HepG2 (cell line): ENCODE measurements around the gene HOXC5. TPM values are rescaled to one million over a fixed set of nuclear protein-coding genes. Genes with fewer than 3 reads are reported as not detected.

Experiments
- ATAC-seq: fragments of 200-7000 bp; cut with Tn5 transposase; 3 replicates; pipeline ENCODE4 v1.9.1; 2020; ENCODE audit warnings: mild to moderate bottlenecking, moderate library complexity
- BruUV-seq: library from RNA; stranded (reverse); fragments of 400-500 nt; replicated peaks from 2 replicates; lab custom pipeline; 2021; lab: Mats Ljungman, UMichigan
- CTCF ChIA-PET: fragments of 300-600 bp; formaldehyde crosslinking; extraction: SDS; loops from one replicate; lab custom pipeline; 2021; ENCODE audit warnings: low total read pairs, inconsistent platforms, low intra/inter-chr PET ratio; lab: Yijun Ruan, JAX
- POLR2A ChIA-PET: fragments of 350-600 bp; sonication (Branson Sonifier 250); formaldehyde crosslinking; loops from one replicate; lab custom pipeline; 2020; ENCODE audit warnings: antibody characterized with exemption, inconsistent platforms; lab: Yijun Ruan, JAX
- DNase-seq: peaks from one replicate; pipeline ENCODE4 v3.0.0-alpha.2; 2015; ENCODE audit warnings: low spot score
- FAIRE-seq: peaks from 3 replicates; lab custom pipeline; 2011; peaks lifted over from hg19 to GRCh38; lab: Jason Lieb, UNC
- H2AFZ ChIP-seq: one replicate; pipeline ENCODE4 v1.6.1; 2011; ENCODE audit warnings: low read length, inconsistent platforms
- H3K27ac ChIP-seq: fragments of 300-600 bp; 3 replicates; pipeline ENCODE4 v1.8.0; 2011; ENCODE audit warnings: mixed run types, mild to moderate bottlenecking, mixed read lengths, low read length, inconsistent platforms; ENCODE audit not compliant: insufficient read depth; ENCODE audit errors: extremely low read length
- H3K27me3 ChIP-seq, 2 experiments: fragments of 200-600 bp in 1 of 2; 2 replicates in 1 of 2; 3 replicates in 1 of 2; pipeline versions ENCODE4 v1.6.0 to v1.8.0; 2011; ENCODE audit warnings: low read length in 2 of 2, mild to moderate bottlenecking in 2 of 2, moderate library complexity in 2 of 2, inconsistent platforms in 1 of 2; ENCODE audit not compliant: insufficient read depth in 2 of 2, control insufficient read depth in 1 of 2
- H3K36me3 ChIP-seq, 2 experiments: fragments of 200-600 bp in 1 of 2; replicated peaks in 1 of 2; 2 replicates in 1 of 2; 3 replicates in 1 of 2; pipeline versions ENCODE4 v1.5.1 to v1.8.0; 2011; ENCODE audit warnings: low read length in 2 of 2, inconsistent platforms in 1 of 2; ENCODE audit not compliant: insufficient read depth in 2 of 2, control insufficient read depth in 1 of 2
- H3K4me1 ChIP-seq: 2 replicates; pipeline ENCODE4 v1.5.1; 2012; ENCODE audit warnings: low read length, inconsistent platforms; ENCODE audit not compliant: insufficient read depth
- H3K4me2 ChIP-seq: 2 replicates; pipeline ENCODE4 v1.6.0; 2011; ENCODE audit warnings: low read depth, low read length, inconsistent platforms
- H3K4me3 ChIP-seq, 3 experiments: fragments of 200-600 bp in 1 of 3; sonication (generic), shearing (Covaris generic) in 1 of 3; replicated peaks in 1 of 3; 2 replicates each; pipeline ENCODE4 v1.5.1; 2011 to 2016; ENCODE audit warnings: low read length in 3 of 3, inconsistent platforms in 2 of 3, low read depth in 2 of 3, mild to moderate bottlenecking in 2 of 3, control low read depth in 1 of 3, mixed read lengths in 1 of 3; ENCODE audit not compliant: insufficient read depth in 1 of 3
- H3K79me2 ChIP-seq: one replicate; pipeline ENCODE4 v1.6.1; 2011; ENCODE audit warnings: low read length, inconsistent platforms; ENCODE audit not compliant: insufficient read depth
- H3K9ac ChIP-seq: 2 replicates; pipeline ENCODE4 v1.6.0; 2011; ENCODE audit warnings: mild to moderate bottlenecking, low read depth, low read length, inconsistent platforms; ENCODE audit not compliant: insufficient read depth
- H3K9me3 ChIP-seq: 2 replicates; pipeline ENCODE4 v1.5.1; 2012; ENCODE audit warnings: mild to moderate bottlenecking, low read length
- H4K20me1 ChIP-seq: 2 replicates; pipeline ENCODE4 v1.6.0; 2011; ENCODE audit warnings: inconsistent platforms, mild to moderate bottlenecking, low read length, moderate library complexity; ENCODE audit not compliant: insufficient read depth
- ATAD3A ChIP-seq: sonication (generic); formaldehyde crosslinking; IDR thresholded peaks from 2 replicates; pipeline ENCODE4 v1.4.0; 2020; ENCODE audit warnings: missing genetic modification reagents
- CREB1 ChIP-seq, 2 experiments: fragments of 450-650 bp in 1 of 2; IDR thresholded peaks; 2 replicates each; pipeline ENCODE4 v1.6.1; 2016 to 2017; ENCODE audit warnings: control low read depth in 1 of 2, mild to moderate bottlenecking in 1 of 2, missing compliant biosample characterization in 1 of 2, missing genetic modification characterization in 1 of 2
- ETV5 ChIP-seq: IDR thresholded peaks from 2 replicates; pipeline ENCODE4 v1.6.1; 2018; ENCODE audit warnings: missing biosample characterization, missing genetic modification reagents, inconsistent platforms, borderline replicate concordance
- GLI4 ChIP-seq: sonication (generic); formaldehyde crosslinking; IDR thresholded peaks from 2 replicates; pipeline ENCODE4 v1.5.1; 2020; ENCODE audit warnings: missing genetic modification reagents, mild to moderate bottlenecking, moderate library complexity, borderline replicate concordance
- JDP2 ChIP-seq: sonication (generic); formaldehyde crosslinking; IDR thresholded peaks from 2 replicates; pipeline ENCODE4 v1.8.1; 2022; ENCODE audit warnings: missing genetic modification reagents, borderline replicate concordance
- KDM4B ChIP-seq: sonication (generic); formaldehyde crosslinking; IDR thresholded peaks from 2 replicates; pipeline ENCODE4 v1.4.0; 2020; ENCODE audit warnings: missing genetic modification reagents
- PHF5A ChIP-seq: IDR thresholded peaks from one replicate; pipeline ENCODE4 v1.6.1; 2018; ENCODE audit warnings: low read depth, missing genetic modification reagents; ENCODE audit not compliant: unreplicated experiment
- SCMH1 ChIP-seq: sonication (generic); formaldehyde crosslinking; IDR thresholded peaks from 2 replicates; pipeline ENCODE4 v1.9.0; 2021; ENCODE audit warnings: missing genetic modification reagents, mild to moderate bottlenecking, borderline replicate concordance
- STAG1 ChIP-seq: sonication (generic); formaldehyde crosslinking; IDR thresholded peaks from 2 replicates; pipeline ENCODE4 v1.4.0; 2020; ENCODE audit warnings: missing genetic modification reagents
- ZFP41 ChIP-seq: sonication (generic); formaldehyde crosslinking; IDR thresholded peaks from 2 replicates; pipeline ENCODE4 v1.4.0; 2020; ENCODE audit warnings: mild to moderate bottlenecking, missing genetic modification reagents, borderline replicate concordance
- ZNF546 ChIP-seq: sonication (generic); formaldehyde crosslinking; conservative IDR thresholded peaks from 2 replicates; pipeline ENCODE4 v1.8.1; 2023; ENCODE audit warnings: mild to moderate bottlenecking, missing genetic modification reagents
- ZNF547 ChIP-seq: sonication (generic); formaldehyde crosslinking; IDR thresholded peaks from 2 replicates; pipeline ENCODE4 v1.5.1; 2020; ENCODE audit warnings: mild to moderate bottlenecking, missing genetic modification reagents
- ZNF589 ChIP-seq: sonication (generic); formaldehyde crosslinking; conservative IDR thresholded peaks from 2 replicates; pipeline ENCODE4 v1.8.0; 2022; ENCODE audit warnings: mild to moderate bottlenecking, moderate library complexity, missing genetic modification reagents
- WGBS: methylation state at CpG from one replicate; pipeline ENCODE4 v1.1.6; 2017; ENCODE audit warnings: low lambda C conversion rate; 5-methylcytosine and 5-hydroxymethylcytosine counted together
- in situ Hi-C: cut with HindIII; loops from 2 replicates; pipeline ENCODE4 v1.10.0; 2017; ENCODE audit warnings: low pct_unique_long_range_greater_than_20kb; ENCODE audit not compliant: extremely low pct_ligation_motif_present
- intact Hi-C: fragments of 100-400 bp; cut with micrococcal nuclease; formaldehyde crosslinking; loops from one replicate; pipeline ENCODE4 v1.10.0; 2022; ENCODE audit not compliant: unreplicated experiment
- polyA plus RNA-seq, 8 experiments: library from polyadenylated mRNA; depleted of rRNA in 3 of 8; stranded (reverse) in 7 of 8; unstranded in 1 of 8; fragments of >200 nt; fragmentation: Illumina TruSeq in 4 of 8; extraction: Trizol in 4 of 8; gene quantifications; 2 replicates each; pipeline versions ENCODE4 v1.2.1 to v1.2.3, GENCODE V29; 2011 to 2016; ENCODE audit warnings: low read depth in 4 of 8, missing spikeins in 1 of 8, mixed read lengths in 1 of 8; ENCODE audit not compliant: insufficient read depth in 1 of 8
- total RNA-seq, 5 experiments: library from RNA; depleted of rRNA; stranded (reverse); fragments of >200 nt; fragmentation: Illumina TruSeq; extraction: Trizol; gene quantifications; 2 replicates each; pipeline ENCODE4 v1.2.3, GENCODE V29; 2016; ENCODE audit warnings: low read depth in 1 of 5
- TF ChIP-seq, protein P1 (sequence below): sonication (generic); formaldehyde crosslinking; IDR thresholded peaks from 2 replicates; pipeline ENCODE4 v1.8.0; 2022; ENCODE audit warnings: mild to moderate bottlenecking, missing genetic modification reagents, moderate library complexity
- TF ChIP-seq, protein P2 (sequence below): sonication (generic); formaldehyde crosslinking; IDR thresholded peaks from 2 replicates; pipeline ENCODE4 v1.4.0; 2020; ENCODE audit warnings: missing genetic modification reagents

HOXC5 gene
- total and polyA plus RNA-seq, 2 of the 13 experiments (the other 11 are each of a cell fraction or from before 2014, with no cell fraction given): not detected

DNA sequence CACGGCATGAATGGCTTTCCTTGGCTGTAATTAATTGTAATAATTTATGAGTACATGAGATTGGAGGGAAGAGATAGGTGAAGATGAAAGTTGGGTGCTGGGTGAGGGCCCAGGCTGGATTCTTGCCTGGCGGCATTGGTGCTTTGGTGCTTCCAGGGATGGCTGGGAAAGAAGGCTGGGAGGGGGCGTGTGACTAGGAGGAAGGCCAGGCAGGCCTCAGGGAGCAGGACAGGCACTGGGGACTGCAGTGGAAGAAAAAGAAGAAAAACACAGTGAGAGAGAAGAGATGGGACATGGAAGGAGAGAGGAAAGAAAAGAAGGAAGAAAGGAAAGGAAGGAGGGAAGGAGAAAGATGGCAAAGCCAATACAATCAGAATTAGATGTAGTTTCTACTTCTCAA is 29.2 kb upstream of the HOXC5 start:
- no TSS peak for BruUV-seq
- no peak for ATAC-seq
- in situ Hi-C loops: no loop called here

More for the DNA sequence above, 29.2 kb upstream of the HOXC5 start:
- H3K79me2 ChIP-seq: no peaks in the 10 kb centered on the region
- ChIA-PET POLR2A (no interaction called here), CTCF (interaction anchor here (3.3 kb wide), 1 partner anchor 203 kb away, joined by 26 read pairs; no protein-coding TSS in a partner anchor)
- intact Hi-C loops: loop anchor here (10.0 kb wide), 1 partner anchor 361 kb away; the partner anchor contains the start of gene GPR84
- no peaks in the 10 kb centered on the region for H3K36me3 ChIP-seq
- no peak for FAIRE-seq
- H3K4me2 ChIP-seq: no peak overlapping the region
- no peak overlapping the region for H3K27ac ChIP-seq
- no peak overlapping the region for H3K9ac ChIP-seq
- no peak for TF ChIP-seq ZNF589 (CRISPR knock-in tag)
- no peak for TF ChIP-seq ETV5 (CRISPR knock-in tag)
- TF ChIP-seq, protein P1, sequence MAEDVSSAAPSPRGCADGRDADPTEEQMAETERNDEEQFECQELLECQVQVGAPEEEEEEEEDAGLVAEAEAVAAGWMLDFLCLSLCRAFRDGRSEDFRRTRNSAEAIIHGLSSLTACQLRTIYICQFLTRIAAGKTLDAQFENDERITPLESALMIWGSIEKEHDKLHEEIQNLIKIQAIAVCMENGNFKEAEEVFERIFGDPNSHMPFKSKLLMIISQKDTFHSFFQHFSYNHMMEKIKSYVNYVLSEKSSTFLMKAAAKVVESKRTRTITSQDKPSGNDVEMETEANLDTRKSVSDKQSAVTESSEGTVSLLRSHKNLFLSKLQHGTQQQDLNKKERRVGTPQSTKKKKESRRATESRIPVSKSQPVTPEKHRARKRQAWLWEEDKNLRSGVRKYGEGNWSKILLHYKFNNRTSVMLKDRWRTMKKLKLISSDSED (CRISPR knock-in tag): no peak
- TF ChIP-seq ZNF546 (CRISPR knock-in tag): no peak
- TF ChIP-seq, protein P2, sequence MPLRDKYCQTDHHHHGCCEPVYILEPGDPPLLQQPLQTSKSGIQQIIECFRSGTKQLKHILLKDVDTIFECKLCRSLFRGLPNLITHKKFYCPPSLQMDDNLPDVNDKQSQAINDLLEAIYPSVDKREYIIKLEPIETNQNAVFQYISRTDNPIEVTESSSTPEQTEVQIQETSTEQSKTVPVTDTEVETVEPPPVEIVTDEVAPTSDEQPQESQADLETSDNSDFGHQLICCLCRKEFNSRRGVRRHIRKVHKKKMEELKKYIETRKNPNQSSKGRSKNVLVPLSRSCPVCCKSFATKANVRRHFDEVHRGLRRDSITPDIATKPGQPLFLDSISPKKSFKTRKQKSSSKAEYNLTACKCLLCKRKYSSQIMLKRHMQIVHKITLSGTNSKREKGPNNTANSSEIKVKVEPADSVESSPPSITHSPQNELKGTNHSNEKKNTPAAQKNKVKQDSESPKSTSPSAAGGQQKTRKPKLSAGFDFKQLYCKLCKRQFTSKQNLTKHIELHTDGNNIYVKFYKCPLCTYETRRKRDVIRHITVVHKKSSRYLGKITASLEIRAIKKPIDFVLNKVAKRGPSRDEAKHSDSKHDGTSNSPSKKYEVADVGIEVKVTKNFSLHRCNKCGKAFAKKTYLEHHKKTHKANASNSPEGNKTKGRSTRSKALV (CRISPR knock-in tag): no peak
- no peak for TF ChIP-seq GLI4 (CRISPR knock-in tag)
- TF ChIP-seq ATAD3A (CRISPR knock-in tag): no peak
- no peak for TF ChIP-seq SCMH1
- TF ChIP-seq CREB1 (IDR thresholded peaks at IDR 0.05): no peak
- TF ChIP-seq CREB1 (CRISPR knock-in tag; IDR thresholded peaks at IDR 0.05): no peak
- TF ChIP-seq PHF5A (CRISPR knock-in tag): no peak
- no peak for TF ChIP-seq ZFP41 (CRISPR knock-in tag)
- no peak for TF ChIP-seq ZNF547 (CRISPR knock-in tag)
- TF ChIP-seq JDP2 (CRISPR knock-in tag): no peak
- no peak for TF ChIP-seq STAG1 (CRISPR knock-in tag)
- no peak for TF ChIP-seq KDM4B (CRISPR knock-in tag)
- peaks cover 24 to 91% of the 10 kb centered on the region in 2 experiments for H3K27me3 ChIP-seq
- no peak overlapping the region for H2AFZ ChIP-seq
- 50% methylated on average over 3 of the region's 3 CpGs for WGBS
- H4K20me1 ChIP-seq: no peaks in the 10 kb centered on the region
- no peak overlapping the region for H3K4me3 ChIP-seq
- peaks cover 32% of the 10 kb centered on the region for H3K4me1 ChIP-seq
- no peaks in the 10 kb centered on the region for H3K9me3 ChIP-seq
- DNase-seq: no peak
